NCI-H526 (cell line): ENCODE data around the gene RASGRP2.
"Not testable (repeated sequence)": the region's sequence is repeated elsewhere in the genome, so short reads cannot be mapped to it uniquely, and the experiment has no call there.

Experiments
- DNase-seq, 2 experiments: peaks; one replicate each; lab custom pipeline; 2025; lab: John Stamatoyannopoulos, UW

The RASGRP2 gene

GRCh38 chr11:64718084-64718779 lies 25.7 kb downstream of the RASGRP2 start:
- DNase-seq, result no peak

GRCh38 chr11:64717268-64717578 lies 26.7 kb downstream of the RASGRP2 start:
- DNase-seq, result no peak

GRCh38 chr11:64716473-64717267 lies 27.3 kb downstream of the RASGRP2 start:
- no peak for DNase-seq

- DNase-seq, result no peak
Observed at GRCh38 chr11:64715756-64716472, 28.0 kb downstream of the RASGRP2 start.

GRCh38 chr11:64715110-64715509 lies 28.8 kb downstream of the RASGRP2 start:
- DNase-seq, result no peak

- DNase-seq, result peak; percentile 35 to 62
Observed at GRCh38 chr11:64714666-64715065, 29.3 kb downstream of the RASGRP2 start.

- DNase-seq, result no peak
Observed at GRCh38 chr11:64713781-64714363, 30.1 kb downstream of the RASGRP2 start.

- DNase-seq, result peak in 1 of 2 experiments; percentile 66
Observed at GRCh38 chr11:64713016-64713707, 30.8 kb downstream of the RASGRP2 start.

- no peak for DNase-seq
Observed at GRCh38 chr11:64712430-64713015, 31.4 kb downstream of the RASGRP2 start.

- DNase-seq, result no peak
Observed at GRCh38 chr11:64711956-64712362, 32.0 kb downstream of the RASGRP2 start.

GRCh38 chr11:64711138-64711955 lies 32.6 kb downstream of the RASGRP2 start:
- DNase-seq, result no peak

- DNase-seq, result no peak
Observed at GRCh38 chr11:64710418-64711137, 33.4 kb downstream of the RASGRP2 start.

GRCh38 chr11:64705501-64705900 lies 38.4 kb downstream of the RASGRP2 start:
- no peak for DNase-seq

- no peak for DNase-seq
Observed at GRCh38 chr11:64703048-64703447, 40.9 kb downstream of the RASGRP2 start.

GRCh38 chr11:64701956-64702355 lies 42.0 kb downstream of the RASGRP2 start:
- DNase-seq, result not testable (repeated sequence)

GRCh38 chr11:64698427-64698826 lies 45.5 kb downstream of the RASGRP2 start:
- no peak for DNase-seq

GRCh38 chr11:64697663-64698375 lies 46.1 kb downstream of the RASGRP2 start:
- DNase-seq, result no peak

- no peak for DNase-seq
Observed at GRCh38 chr11:64696045-64696444, 47.9 kb downstream of the RASGRP2 start.

GRCh38 chr11:64695548-64695947 lies 48.4 kb downstream of the RASGRP2 start:
- DNase-seq, result no peak
